H7 (cell line): ENCODE data around the gene PRDM4. TPM values are rescaled to one million over a fixed set of nuclear protein-coding genes. Genes with fewer than 3 reads are reported as not detected.

Experiments
- DNase-seq: peaks from one replicate; pipeline ENCODE4 v3.0.0; 2012
- H3K27me3 ChIP-seq: 2 replicates; pipeline ENCODE4 v1.6.0; 2011; ENCODE audit warnings: mild to moderate bottlenecking, low read length; ENCODE audit not compliant: control insufficient read depth, insufficient read depth
- H3K36me3 ChIP-seq: replicated peaks from 2 replicates; pipeline ENCODE4 v1.5.1; 2011; ENCODE audit warnings: low read length; ENCODE audit not compliant: control insufficient read depth, insufficient read depth
- H3K4me3 ChIP-seq: 2 replicates; pipeline ENCODE4 v1.5.1; 2011; ENCODE audit warnings: low read depth, mild to moderate bottlenecking, control low read depth, low read length, moderate library complexity; ENCODE audit not compliant: insufficient read depth
- total RNA-seq: library from RNA; depleted of rRNA; stranded (reverse); fragments of >200 nt; shearing (Covaris generic); gene quantifications from 2 replicates; pipeline ENCODE4 v1.2.3, GENCODE V29; 2014; rRNA removed

The PRDM4 gene, protein sequence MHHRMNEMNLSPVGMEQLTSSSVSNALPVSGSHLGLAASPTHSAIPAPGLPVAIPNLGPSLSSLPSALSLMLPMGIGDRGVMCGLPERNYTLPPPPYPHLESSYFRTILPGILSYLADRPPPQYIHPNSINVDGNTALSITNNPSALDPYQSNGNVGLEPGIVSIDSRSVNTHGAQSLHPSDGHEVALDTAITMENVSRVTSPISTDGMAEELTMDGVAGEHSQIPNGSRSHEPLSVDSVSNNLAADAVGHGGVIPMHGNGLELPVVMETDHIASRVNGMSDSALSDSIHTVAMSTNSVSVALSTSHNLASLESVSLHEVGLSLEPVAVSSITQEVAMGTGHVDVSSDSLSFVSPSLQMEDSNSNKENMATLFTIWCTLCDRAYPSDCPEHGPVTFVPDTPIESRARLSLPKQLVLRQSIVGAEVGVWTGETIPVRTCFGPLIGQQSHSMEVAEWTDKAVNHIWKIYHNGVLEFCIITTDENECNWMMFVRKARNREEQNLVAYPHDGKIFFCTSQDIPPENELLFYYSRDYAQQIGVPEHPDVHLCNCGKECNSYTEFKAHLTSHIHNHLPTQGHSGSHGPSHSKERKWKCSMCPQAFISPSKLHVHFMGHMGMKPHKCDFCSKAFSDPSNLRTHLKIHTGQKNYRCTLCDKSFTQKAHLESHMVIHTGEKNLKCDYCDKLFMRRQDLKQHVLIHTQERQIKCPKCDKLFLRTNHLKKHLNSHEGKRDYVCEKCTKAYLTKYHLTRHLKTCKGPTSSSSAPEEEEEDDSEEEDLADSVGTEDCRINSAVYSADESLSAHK
- total RNA-seq, result 14.4 and 19.3 TPM in 2 replicates

DNA sequence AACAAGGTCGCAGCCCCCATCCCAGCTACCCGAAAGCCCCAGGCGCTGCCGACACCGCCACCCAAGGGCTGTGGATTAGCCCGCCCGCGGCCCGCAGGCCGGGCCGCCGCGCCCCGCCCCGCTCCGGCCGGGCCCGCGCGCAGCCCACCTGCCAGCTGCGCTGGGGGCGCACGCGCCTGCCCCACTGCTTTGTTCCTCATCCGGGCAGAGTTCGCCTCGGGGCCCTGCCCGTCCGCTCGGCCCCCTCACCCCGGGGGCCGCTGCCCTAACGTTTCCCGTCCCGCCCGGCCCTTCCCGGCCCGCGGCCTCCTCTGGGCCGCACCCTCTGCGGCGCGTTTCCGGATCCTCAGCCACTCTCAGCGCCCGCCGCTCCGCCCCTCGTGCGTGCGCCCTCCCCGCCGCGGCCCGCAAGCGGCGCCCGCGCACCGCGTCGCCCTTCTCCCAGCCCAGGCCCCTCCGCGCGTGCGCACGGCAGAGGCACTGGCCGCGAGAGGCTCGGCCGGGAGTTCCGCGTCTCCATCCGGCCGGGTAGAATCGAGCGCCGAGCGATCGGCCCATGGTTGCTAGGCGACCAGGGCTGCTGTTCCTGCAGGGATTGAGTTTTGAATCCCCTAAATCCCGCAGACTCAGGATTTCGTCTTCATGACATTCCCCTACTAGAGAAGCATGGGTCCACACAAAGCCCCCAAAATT, at the start of gene PRDM4:
PRDM4 (minus strand) TSS at position 329 of the 693 bp plus-strand sequence. CDS start 622 bp downstream, outside the sequence.
- Histone ChIP-seq H3K36me3 (peaks cover 5% of the 10 kb centered on the region), H3K4me3 (peak within 1 kb of the TSS; percentile 89), H3K27me3 (no peaks in the 10 kb centered on the region; the same call in 1 of the 2 replicates)
- peak; percentile 98 for DNase-seq

DNA sequence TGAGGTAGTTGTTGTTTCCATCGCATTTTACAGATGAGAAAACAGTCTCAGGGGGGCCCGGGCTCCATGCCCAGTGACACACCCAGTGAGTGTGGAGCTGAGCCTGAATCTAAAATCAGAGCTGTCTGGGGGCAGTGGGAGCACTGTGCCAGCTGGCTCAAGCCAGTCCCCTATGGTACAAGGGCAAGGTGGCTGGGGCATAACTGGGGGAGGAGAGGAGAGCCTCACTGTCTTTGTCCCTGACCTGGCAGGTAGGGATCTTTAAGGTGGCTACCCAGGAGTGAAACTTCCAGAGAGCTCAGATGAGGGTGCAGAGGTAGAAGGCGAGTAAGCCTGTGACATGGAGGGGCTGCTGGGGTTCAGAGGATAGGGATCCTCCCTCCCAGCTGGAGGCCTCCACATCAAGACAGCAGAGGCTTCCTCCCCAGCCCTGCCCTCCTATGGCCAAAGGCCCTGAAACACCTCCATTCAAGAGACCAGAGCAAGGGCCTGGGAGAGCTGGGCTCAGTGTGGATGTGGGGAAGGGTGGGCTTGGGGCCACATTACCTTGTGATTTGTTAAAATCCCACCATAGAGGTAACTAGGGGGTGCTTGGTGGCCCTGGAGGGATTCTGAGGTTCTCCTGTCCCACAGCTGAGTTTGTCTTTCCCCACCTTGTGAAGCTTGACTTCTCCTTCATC, 46.7 kb upstream of the PRDM4 start:
- Histone ChIP-seq H3K36me3 (no peaks in the 10 kb centered on the region), H3K4me3 (no peak overlapping the region), H3K27me3 (no peaks in the 10 kb centered on the region; the same call in 1 of the 2 replicates)
- no peak for DNase-seq

DNA sequence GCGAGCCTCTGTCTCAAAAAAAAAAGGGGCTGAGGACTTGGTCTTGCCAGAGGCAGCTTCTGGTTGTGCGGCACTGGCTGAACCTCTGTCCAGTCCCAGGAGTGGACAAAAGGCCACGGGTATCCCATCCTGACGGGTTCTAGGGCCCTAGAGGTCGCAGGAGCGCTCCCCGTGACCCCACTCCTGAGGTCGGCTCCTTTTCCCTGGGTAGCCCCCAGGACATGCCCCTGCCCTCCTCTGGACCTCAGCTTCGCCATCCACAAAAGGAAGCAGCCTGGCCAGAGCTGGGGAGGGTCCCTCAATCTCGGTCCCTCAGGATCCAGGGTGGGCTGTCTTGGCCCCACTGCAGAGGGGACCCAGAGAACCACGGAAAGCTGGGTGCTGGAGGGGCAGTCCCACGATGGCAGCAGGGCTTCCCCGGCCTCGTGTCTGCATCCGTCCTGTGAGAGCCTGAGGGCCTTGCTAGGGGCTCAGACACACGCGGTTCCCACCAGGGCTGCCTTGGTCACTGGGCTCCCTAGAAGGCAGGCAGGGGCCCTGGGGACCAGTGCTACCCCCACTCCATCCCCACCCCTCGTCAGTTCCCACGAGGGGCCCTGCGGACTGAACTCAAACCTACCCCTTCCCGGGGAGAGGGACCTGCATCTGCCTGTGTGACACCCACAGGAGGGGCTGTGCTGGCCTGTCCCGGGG, 44.7 kb upstream of the PRDM4 start:
- no peak for DNase-seq
- H3K27me3 ChIP-seq, result no peaks in the 10 kb centered on the region; the same call in 1 of the 2 replicates
- no peaks in the 10 kb centered on the region for H3K36me3 ChIP-seq
- no peak overlapping the region for H3K4me3 ChIP-seq

DNA sequence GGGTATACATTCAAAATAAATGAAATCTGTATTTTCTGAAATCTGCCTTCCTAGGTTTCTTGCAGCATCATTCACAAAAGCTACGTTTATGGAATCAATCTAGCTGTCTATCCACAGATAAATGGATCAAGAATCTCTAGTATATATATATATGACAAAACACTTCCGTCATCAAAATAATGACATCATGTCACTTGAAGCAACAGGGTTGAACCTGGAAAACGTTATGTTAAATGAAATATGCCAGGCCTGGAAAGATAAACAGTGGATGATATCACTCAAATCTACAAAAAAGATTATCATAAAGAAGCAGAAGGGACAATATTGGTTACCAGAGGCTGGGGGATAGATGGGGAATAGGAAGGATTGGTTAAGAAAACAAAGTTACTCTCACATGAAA, 42.2 kb upstream of the PRDM4 start:
- no peaks in the 10 kb centered on the region for H3K36me3 ChIP-seq

DNA sequence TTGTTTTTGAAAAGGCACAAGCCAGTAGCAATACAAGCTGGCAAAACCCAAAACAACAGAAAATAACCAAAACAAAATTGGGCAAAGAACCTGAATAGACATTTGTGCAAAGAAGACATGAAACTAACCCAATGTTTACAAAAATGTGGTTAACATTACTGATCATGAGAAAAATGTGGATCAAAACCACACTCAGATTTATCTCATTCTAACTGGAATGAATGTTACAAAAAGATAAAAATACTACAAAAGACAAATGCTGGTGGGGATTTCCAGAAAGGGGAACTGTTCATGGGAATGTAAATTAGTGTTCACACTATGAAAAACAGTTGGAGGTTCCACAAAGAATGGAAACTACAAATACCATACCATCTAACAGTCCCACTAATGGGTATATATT, 40.2 kb upstream of the PRDM4 start:
- no peaks in the 10 kb centered on the region for H3K36me3 ChIP-seq
- H3K27me3 ChIP-seq, result 0 out of 2 replicates have a peak, but pooled peaks cover 2% of the 10 kb centered on the region
- no peak for DNase-seq
- H3K4me3 ChIP-seq, result no peak overlapping the region

More for the DNA sequence above, 42.2 kb upstream of the PRDM4 start:
- no peak for DNase-seq
- no peaks in the 10 kb centered on the region; the same call in 1 of the 2 replicates for H3K27me3 ChIP-seq
- H3K4me3 ChIP-seq, result no peak overlapping the region

DNA sequence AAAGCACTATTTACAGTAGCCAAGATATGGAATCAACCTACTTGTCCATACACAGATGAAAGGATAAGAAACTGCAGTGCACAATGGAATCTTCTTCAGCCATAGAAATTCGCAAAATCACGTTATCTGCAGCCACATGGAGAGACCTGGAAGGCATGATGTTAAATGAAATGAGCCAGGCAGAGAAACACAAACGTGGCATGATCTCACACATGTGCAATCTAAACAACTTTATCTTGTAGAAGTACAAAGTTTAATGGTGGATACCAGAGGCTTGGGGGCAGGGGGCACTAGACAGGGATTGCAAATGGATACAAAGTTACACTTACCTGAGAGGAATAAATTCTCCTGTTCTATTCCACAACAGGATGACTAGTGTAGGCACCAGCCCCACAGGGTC, 37.6 kb upstream of the PRDM4 start:
- Histone ChIP-seq H3K27me3 (0 out of 2 replicates have a peak, but pooled peaks cover 2% of the 10 kb centered on the region), H3K36me3 (no peaks in the 10 kb centered on the region), H3K4me3 (no peak overlapping the region)
- no peak for DNase-seq

DNA sequence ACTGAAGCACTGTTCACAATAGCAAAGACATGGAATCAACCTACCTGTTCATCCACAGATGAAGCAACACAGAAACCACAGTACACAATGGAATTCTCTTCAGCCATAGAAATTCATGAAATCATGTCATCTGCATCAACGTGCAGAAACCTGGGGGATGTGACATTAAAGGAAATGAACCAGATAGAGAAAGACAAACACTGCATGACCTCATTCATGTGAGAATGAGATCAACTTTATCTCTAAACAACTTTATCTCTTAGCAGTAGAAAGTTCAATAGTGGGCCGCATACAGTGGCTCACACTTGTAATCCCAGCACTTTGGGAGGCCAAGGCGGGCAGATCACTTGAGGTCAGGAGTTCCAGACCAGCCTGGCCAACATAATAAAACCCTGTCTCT, 33.5 kb upstream of the PRDM4 start:
- H3K36me3 ChIP-seq, result no peaks in the 10 kb centered on the region
- 0 out of 2 replicates have a peak, but pooled peaks cover 2% of the 10 kb centered on the region for H3K27me3 ChIP-seq
- no peak overlapping the region for H3K4me3 ChIP-seq
- DNase-seq, result no peak

DNA sequence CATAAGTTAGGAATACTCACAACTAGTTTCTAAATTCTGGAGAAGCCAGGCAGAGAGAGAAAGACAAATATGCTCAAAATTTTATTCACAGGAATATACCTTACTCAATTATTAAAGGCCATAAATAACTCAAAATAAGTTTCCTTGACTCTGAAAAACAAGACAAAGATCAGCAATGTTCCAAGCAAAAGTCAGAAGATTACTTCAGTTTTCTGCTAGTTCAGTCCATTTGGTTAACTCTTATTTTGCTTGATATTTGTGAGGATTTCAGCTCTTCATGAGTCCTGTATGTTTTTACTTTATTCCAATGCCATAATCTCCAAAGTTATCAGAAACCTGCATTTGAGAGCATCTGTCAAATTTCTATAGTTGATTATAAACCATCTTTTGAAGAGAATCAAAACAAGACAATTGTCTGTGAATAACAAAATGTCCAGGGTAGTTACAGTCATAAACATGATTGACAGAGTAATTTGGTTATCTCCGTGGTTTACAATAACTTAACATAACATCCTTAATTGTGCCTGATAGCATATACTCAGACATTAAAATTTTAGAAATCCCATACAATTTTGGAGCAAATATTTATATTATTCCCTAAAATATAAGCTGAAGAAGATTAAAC, 30.6 kb upstream of the PRDM4 start:
- no peak overlapping the region for H3K4me3 ChIP-seq
- DNase-seq, result no peak
- no peaks in the 10 kb centered on the region for H3K36me3 ChIP-seq
- 0 out of 2 replicates have a peak, but pooled peaks cover 1% of the 10 kb centered on the region for H3K27me3 ChIP-seq

DNA sequence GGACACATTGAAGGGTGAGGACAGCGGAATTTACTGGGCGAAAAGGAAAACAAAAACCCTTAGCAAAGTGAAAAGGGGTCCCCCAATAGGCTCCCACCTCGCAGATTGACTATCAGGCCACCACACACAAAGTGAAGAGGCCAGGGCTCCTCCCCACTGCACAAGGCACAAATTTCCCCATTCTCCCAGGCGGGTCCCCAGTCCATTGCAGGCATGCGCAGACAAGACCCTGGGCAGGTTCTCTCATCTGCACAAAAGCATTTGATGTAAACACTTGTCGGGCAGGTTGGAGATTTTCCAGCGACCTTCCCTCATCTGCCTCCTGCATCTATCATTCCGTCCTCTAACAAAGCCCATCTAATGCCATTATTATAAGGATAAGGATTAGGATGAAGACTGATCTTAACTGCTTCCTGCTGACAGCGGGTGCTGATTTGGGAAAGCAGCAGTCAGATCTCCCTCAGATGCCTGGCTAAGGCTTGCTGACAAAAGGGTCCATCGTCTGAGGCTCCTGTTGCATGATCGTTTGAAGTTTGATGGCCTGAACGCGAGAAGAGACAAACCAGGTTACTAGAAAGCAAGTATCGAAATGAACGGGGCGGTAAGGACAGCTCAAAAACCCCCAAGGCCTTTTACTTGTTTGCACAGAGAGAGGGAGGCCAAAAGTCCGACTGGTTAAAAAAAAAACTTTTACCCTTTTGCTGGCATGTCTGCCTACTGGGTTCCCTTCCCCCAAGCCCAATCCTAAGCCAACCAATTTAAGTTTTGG, 27.9 kb upstream of the PRDM4 start:
- no peak overlapping the region for H3K4me3 ChIP-seq
- H3K36me3 ChIP-seq, result no peaks in the 10 kb centered on the region
- H3K27me3 ChIP-seq, result no peaks in the 10 kb centered on the region
- DNase-seq, result no peak

DNA sequence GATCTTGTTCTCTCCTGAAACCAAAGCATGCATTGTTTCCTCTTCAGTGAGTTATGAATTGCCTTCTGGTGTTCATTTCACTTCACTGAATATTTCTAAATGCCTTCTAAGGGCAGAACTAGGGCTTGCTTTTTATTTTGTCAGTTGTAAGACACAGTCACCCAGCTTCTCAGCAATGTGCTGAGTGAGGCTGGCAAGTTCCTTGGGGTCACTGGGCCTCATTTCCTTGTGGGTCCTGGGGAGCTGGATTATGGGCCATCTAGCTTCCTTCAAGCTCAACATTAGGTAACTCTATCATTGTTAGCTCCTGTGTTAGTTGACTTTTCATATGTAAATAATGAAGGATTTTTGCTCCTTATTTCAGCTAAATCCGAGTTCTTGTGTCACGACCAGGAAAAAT, 27.3 kb upstream of the PRDM4 start:
- Histone ChIP-seq H3K36me3 (no peaks in the 10 kb centered on the region), H3K27me3 (no peaks in the 10 kb centered on the region), H3K4me3 (no peak overlapping the region)
- DNase-seq, result no peak

DNA sequence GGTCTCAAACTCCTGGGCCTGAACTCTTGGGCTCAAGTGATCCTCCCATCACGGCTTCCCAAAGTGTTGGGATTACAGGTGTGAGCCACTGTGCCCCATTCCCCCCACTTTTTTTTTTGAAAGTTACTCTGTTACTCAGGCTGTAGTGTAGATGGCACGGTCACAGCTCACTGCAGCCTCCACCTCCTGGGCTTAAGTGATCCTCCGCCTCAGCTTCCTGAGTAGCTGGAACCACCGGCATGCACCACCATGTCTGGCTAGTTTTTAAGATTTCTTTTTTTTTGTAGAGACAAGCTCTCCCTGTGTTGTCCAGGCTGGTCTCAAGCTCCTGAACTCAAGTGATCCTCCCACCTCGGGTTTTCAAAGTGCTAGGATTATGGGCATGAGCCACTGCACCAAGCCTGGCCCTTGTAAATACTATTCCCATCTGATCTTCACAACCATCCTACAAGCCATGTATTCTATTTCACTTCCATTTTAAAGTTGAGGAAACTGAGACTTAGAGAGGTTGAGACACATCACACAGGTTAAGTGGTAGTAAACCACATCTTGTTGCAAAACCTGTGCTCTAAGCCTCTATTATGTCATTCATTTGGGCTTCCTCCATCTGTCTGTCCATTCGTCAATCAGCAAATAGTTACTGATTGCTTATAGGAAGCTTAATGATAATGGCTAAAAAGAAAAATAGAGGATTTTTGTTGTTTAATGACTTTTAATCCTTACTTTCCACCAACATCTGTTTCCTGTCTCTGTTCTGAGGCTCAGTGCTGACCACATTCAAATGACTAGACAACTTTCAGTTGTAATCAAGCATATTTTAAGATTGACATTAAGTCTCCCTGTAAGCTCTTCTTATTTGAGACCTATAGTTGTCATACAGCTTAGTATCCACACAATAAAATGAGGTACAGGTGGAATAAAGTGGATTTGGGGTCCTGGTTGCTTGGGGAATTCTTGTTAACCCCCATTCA, 22.8 kb upstream of the PRDM4 start:
- DNase-seq, result no peak
- no peaks in the 10 kb centered on the region for H3K36me3 ChIP-seq
- peaks cover 2% of the 10 kb centered on the region for H3K27me3 ChIP-seq
- H3K4me3 ChIP-seq, result no peak overlapping the region

DNA sequence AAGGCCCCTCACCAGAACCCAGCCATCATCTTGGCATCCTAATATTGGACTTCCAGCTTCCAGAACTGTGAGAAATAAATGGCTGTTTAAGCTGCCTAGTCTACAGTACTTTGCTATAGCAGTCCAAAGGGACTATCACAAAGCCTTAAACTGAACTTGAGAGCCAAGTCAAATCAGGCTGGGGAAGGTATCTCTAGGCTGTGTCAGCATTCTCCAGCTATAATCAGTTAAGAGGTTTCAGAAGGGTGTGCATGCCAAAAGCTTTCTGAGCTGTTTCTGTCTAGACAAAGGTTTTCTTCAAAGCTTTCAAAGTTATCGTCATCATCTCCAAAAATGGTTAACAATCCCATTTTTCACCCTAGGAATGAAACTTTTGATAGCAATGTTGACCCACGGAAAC, 21.1 kb upstream of the PRDM4 start:
- H3K4me3 ChIP-seq, result no peak overlapping the region
- H3K36me3 ChIP-seq, result no peaks in the 10 kb centered on the region
- peaks cover 9% of the 10 kb centered on the region for H3K27me3 ChIP-seq
- no peak for DNase-seq
